HEK293T (cell line): ENCODE results near the gene UNC119B.

Experiments used
- ARNT ChIP-seq: fragments of 450-650 bp; IDR thresholded peaks from 2 replicates; pipeline ENCODE4 v1.6.1; 2017; ENCODE audit warnings: mild to moderate bottlenecking
- HDGF ChIP-seq: fragments of 450-650 bp; IDR thresholded peaks from 2 replicates; pipeline ENCODE4 v1.6.1; 2017; ENCODE audit warnings: antibody characterized with exemption, borderline replicate concordance
- PKNOX1 ChIP-seq: fragments of 450-650 bp; IDR thresholded peaks from 2 replicates; pipeline ENCODE4 v1.6.1; 2016
- SUZ12 ChIP-seq: fragments of 450-650 bp; IDR thresholded peaks from 2 replicates; pipeline ENCODE4 v1.6.1; 2016; ENCODE audit warnings: mild to moderate bottlenecking

- TF ChIP-seq HDGF = no peak
- no peak for TF ChIP-seq SUZ12
- no peak for TF ChIP-seq PKNOX1
- TF ChIP-seq ARNT = no peak
These were observed 41.1 kb downstream of the UNC119B start for GRCh38 chr12:120751389-120751788.
